Measurements from ENCODE around the gene DUS1L. TPM values are rescaled to one million over a fixed set of nuclear protein-coding genes. Genes with fewer than 3 reads are reported as not detected.

The DUS1L gene
- total and polyA plus RNA-seq, 2 experiments from 2014 or later, result 71.9 to 160 TPM

- no peaks in the 10 kb centered on the region for H3K9me2 ChIP-seq (replicated peaks; ENCODE audit: insufficient read depth)
- DNase-seq (ENCODE audit: low spot score), result no peak
- H3K4me3 ChIP-seq, result no peak overlapping the region
- H3K4me1 ChIP-seq (ENCODE audit: insufficient read depth), result no peaks in the 10 kb centered on the region
- H2AFZ ChIP-seq, result no peak overlapping the region
- TF ChIP-seq EZH2 (IDR thresholded peaks at IDR 0.05; ENCODE audit: borderline replicate concordance) (no peak), EZH2phosphoT487 (IDR thresholded peaks at IDR 0.05; ENCODE audit: low read depth, severe bottlenecking, unreplicated experiment) (no peak), CTCF (IDR thresholded peaks at IDR 0.05; ENCODE audit: poor library complexity) (no peak)
- no peaks in the 10 kb centered on the region for H3K79me2 ChIP-seq
- H3K9me3 ChIP-seq (ENCODE audit: low read depth), result no peaks in the 10 kb centered on the region
- WGBS (ENCODE audit: low lambda C conversion rate, missing lambda C conversion rate), result 97% methylated on average over 19 of the region's 49 CpGs
- H3K27me3 ChIP-seq, result no peaks in the 10 kb centered on the region
- H3K27ac ChIP-seq, result no peak overlapping the region
- H3K4me2 ChIP-seq, result no peak overlapping the region
- peaks cover 14% of the 10 kb centered on the region for H4K20me1 ChIP-seq (ENCODE audit: insufficient read depth, poor library complexity, severe bottlenecking)
- no peaks in the 10 kb centered on the region for H3K36me3 ChIP-seq (replicated peaks; ENCODE audit: insufficient read depth, low read depth)
Observed at GRCh38 chr17:82085031-82085861, 19.6 kb upstream of the DUS1L start.

- no peak for DNase-seq (ENCODE audit: low spot score)
- H3K36me3 ChIP-seq (replicated peaks; ENCODE audit: insufficient read depth, low read depth), result no peaks in the 10 kb centered on the region
- H3K9me3 ChIP-seq (ENCODE audit: low read depth), result no peaks in the 10 kb centered on the region
- H4K20me1 ChIP-seq (ENCODE audit: insufficient read depth, poor library complexity, severe bottlenecking), result peaks cover 12% of the 10 kb centered on the region
- H3K79me2 ChIP-seq, result no peaks in the 10 kb centered on the region
- WGBS (ENCODE audit: low lambda C conversion rate, missing lambda C conversion rate), result 97% methylated on average over 29 of the region's 31 CpGs
- no peaks in the 10 kb centered on the region for H3K27me3 ChIP-seq
- no peaks in the 10 kb centered on the region for H3K9me2 ChIP-seq (replicated peaks; ENCODE audit: insufficient read depth)
- no peaks in the 10 kb centered on the region for H3K4me1 ChIP-seq (ENCODE audit: insufficient read depth)
- no peak overlapping the region for H3K4me2 ChIP-seq
- no peak overlapping the region for H2AFZ ChIP-seq
- TF ChIP-seq EZH2 (IDR thresholded peaks at IDR 0.05; ENCODE audit: borderline replicate concordance) (no peak), EZH2phosphoT487 (IDR thresholded peaks at IDR 0.05; ENCODE audit: low read depth, severe bottlenecking, unreplicated experiment) (no peak), CTCF (IDR thresholded peaks at IDR 0.05; ENCODE audit: poor library complexity) (no peak)
- H3K4me3 ChIP-seq, result no peak overlapping the region
- H3K27ac ChIP-seq, result no peak overlapping the region
Observed at GRCh38 chr17:82084373-82085030, 18.9 kb upstream of the DUS1L start.

- Histone ChIP-seq H3K9me2 (replicated peaks; ENCODE audit: insufficient read depth) (no peaks in the 10 kb centered on the region), H3K27me3 (no peaks in the 10 kb centered on the region), H3K9me3 (ENCODE audit: low read depth) (no peaks in the 10 kb centered on the region), H4K20me1 (ENCODE audit: insufficient read depth, poor library complexity, severe bottlenecking) (peaks cover 10% of the 10 kb centered on the region), H3K4me3 (no peak overlapping the region), H3K36me3 (replicated peaks; ENCODE audit: insufficient read depth, low read depth) (no peaks in the 10 kb centered on the region), H3K27ac (no peak overlapping the region), H2AFZ (no peak overlapping the region), H3K4me1 (ENCODE audit: insufficient read depth) (no peaks in the 10 kb centered on the region), H3K79me2 (no peaks in the 10 kb centered on the region), H3K4me2 (no peak overlapping the region)
- WGBS (ENCODE audit: low lambda C conversion rate, missing lambda C conversion rate), result 95% methylated on average over 25 of the region's 55 CpGs
- no peak for DNase-seq (ENCODE audit: low spot score)
- no peak for TF ChIP-seq EZH2 (IDR thresholded peaks at IDR 0.05; ENCODE audit: borderline replicate concordance)
- no peak for TF ChIP-seq CTCF (IDR thresholded peaks at IDR 0.05; ENCODE audit: poor library complexity)
- no peak for TF ChIP-seq EZH2phosphoT487 (IDR thresholded peaks at IDR 0.05; ENCODE audit: low read depth, severe bottlenecking, unreplicated experiment)
Observed at GRCh38 chr17:82083533-82084359, 18.1 kb upstream of the DUS1L start.
